H9 (cell line): ENCODE measurements around the gene CEP131. TPM values are rescaled to one million over a fixed set of nuclear protein-coding genes. Genes with fewer than 3 reads are reported as not detected.

Experiments
- DNase-seq: peaks from one replicate; pipeline ENCODE4 v3.0.0-alpha.2; 2017
- H2AFZ ChIP-seq: one replicate; pipeline ENCODE4 v1.6.1; 2013; ENCODE audit warnings: mild to moderate bottlenecking, low read length, control low read depth, moderate library complexity
- H2AK5ac ChIP-seq: 2 replicates; pipeline ENCODE4 v1.6.1; 2013; ENCODE audit warnings: low read length, control low read depth, mixed read lengths; ENCODE audit not compliant: insufficient read length
- H2BK120ac ChIP-seq: one replicate; pipeline ENCODE4 v1.6.1; 2013; ENCODE audit warnings: low read depth, mild to moderate bottlenecking, low read length, control low read depth, inconsistent platforms; ENCODE audit not compliant: poor library complexity, severe bottlenecking
- H2BK12ac ChIP-seq: 2 replicates; pipeline ENCODE4 v1.6.1; 2013; ENCODE audit warnings: low read length, control low read depth, mixed read lengths, low read depth; ENCODE audit not compliant: insufficient read length
- H2BK15ac ChIP-seq: 2 replicates; pipeline ENCODE4 v1.6.1; 2013; ENCODE audit warnings: low read depth, low read length, control low read depth
- H2BK20ac ChIP-seq: one replicate; pipeline ENCODE4 v1.6.1; 2013; ENCODE audit warnings: low read depth, mild to moderate bottlenecking, low read length, control low read depth, inconsistent platforms; ENCODE audit not compliant: poor library complexity, severe bottlenecking
- H2BK5ac ChIP-seq: 2 replicates; pipeline ENCODE4 v1.6.1; 2013; ENCODE audit warnings: low read length, control low read depth, mixed read lengths; ENCODE audit not compliant: insufficient read length
- H3K14ac ChIP-seq: 2 replicates; pipeline ENCODE4 v1.6.1; 2013; ENCODE audit warnings: low read length, control low read depth; ENCODE audit not compliant: insufficient read depth
- H3K18ac ChIP-seq: 2 replicates; pipeline ENCODE4 v1.6.1; 2013; ENCODE audit warnings: low read depth, mild to moderate bottlenecking, mixed read lengths, low read length, control low read depth; ENCODE audit not compliant: insufficient read length
- H3K23ac ChIP-seq: 2 replicates; pipeline ENCODE4 v1.6.1; 2013; ENCODE audit warnings: low read length, control low read depth, mixed read lengths, low read depth; ENCODE audit not compliant: insufficient read length
- H3K23me2 ChIP-seq: 2 replicates; pipeline ENCODE4 v1.6.1; 2013; ENCODE audit warnings: low read depth, mild to moderate bottlenecking, mixed read lengths, low read length, control low read depth; ENCODE audit not compliant: insufficient read length, poor library complexity, severe bottlenecking
- H3K27ac ChIP-seq: 2 replicates; pipeline ENCODE4 v1.5.1; 2013; ENCODE audit warnings: low read length, control low read depth, mixed read lengths, low read depth; ENCODE audit not compliant: insufficient read length
- H3K27me3 ChIP-seq: 2 replicates; pipeline ENCODE4 v1.6.1; 2013; ENCODE audit warnings: low read length, control low read depth, inconsistent platforms; ENCODE audit not compliant: insufficient read depth
- H3K4ac ChIP-seq: 2 replicates; pipeline ENCODE4 v1.6.1; 2013; ENCODE audit warnings: low read depth, mild to moderate bottlenecking, control low read depth, inconsistent platforms, low read length, moderate library complexity
- H3K4me1 ChIP-seq: 2 replicates; pipeline ENCODE4 v1.6.1; 2013; ENCODE audit warnings: low read length, control low read depth, inconsistent platforms; ENCODE audit not compliant: insufficient read depth
- H3K4me2 ChIP-seq: 2 replicates; pipeline ENCODE4 v1.6.1; 2013; ENCODE audit warnings: low read length, control low read depth, mixed read lengths; ENCODE audit not compliant: insufficient read length, insufficient read depth
- H3K56ac ChIP-seq: 2 replicates; pipeline ENCODE4 v1.6.1; 2013; ENCODE audit warnings: low read depth, mild to moderate bottlenecking, mixed read lengths, low read length, control low read depth; ENCODE audit not compliant: insufficient read length
- H3K79me1 ChIP-seq: 2 replicates; pipeline ENCODE4 v1.6.1; 2013; ENCODE audit warnings: low read depth, mild to moderate bottlenecking, moderate library complexity, low read length, control low read depth, inconsistent platforms; ENCODE audit not compliant: insufficient read depth, poor library complexity, severe bottlenecking
- H3K79me2 ChIP-seq: 2 replicates; pipeline ENCODE4 v1.6.1; 2013; ENCODE audit warnings: low read length, control low read depth, inconsistent platforms; ENCODE audit not compliant: insufficient read depth
- H3K9ac ChIP-seq: 2 replicates; pipeline ENCODE4 v1.6.1; 2013; ENCODE audit warnings: low read length, control low read depth, mixed read lengths; ENCODE audit not compliant: insufficient read length; ENCODE audit errors: extremely low read depth
- H3K9me3 ChIP-seq: one replicate; pipeline ENCODE4 v1.6.1; 2013; ENCODE audit warnings: low read depth, low read length, inconsistent platforms; ENCODE audit not compliant: control insufficient read depth
- H3T11ph ChIP-seq: one replicate; pipeline ENCODE4 v1.6.1; 2013; ENCODE audit warnings: mild to moderate bottlenecking, low read length, control low read depth, inconsistent platforms
- H4K20me1 ChIP-seq: one replicate; pipeline ENCODE4 v1.6.1; 2013; ENCODE audit not compliant: control insufficient read depth, insufficient read length, insufficient read depth
- H4K5ac ChIP-seq: 2 replicates; pipeline ENCODE4 v1.6.1; 2013; ENCODE audit warnings: low read depth, mild to moderate bottlenecking, mixed read lengths, low read length, control low read depth; ENCODE audit not compliant: insufficient read length
- H4K8ac ChIP-seq: replicated peaks from 2 replicates; pipeline ENCODE4 v1.6.1; 2013; ENCODE audit warnings: low read length, control low read depth, mixed read lengths, low read depth; ENCODE audit not compliant: insufficient read length
- H4K91ac ChIP-seq: 2 replicates; pipeline ENCODE4 v1.6.1; 2013; ENCODE audit warnings: low read depth, mild to moderate bottlenecking, moderate library complexity, mixed read lengths, low read length, control low read depth; ENCODE audit not compliant: insufficient read length
- H3K27ac Mint-ChIP-seq, 3 experiments: 2 replicates in 2 of 3; 3 replicates in 1 of 3; pipeline ENCODE4 v1.8.0; 2020 to 2021; ENCODE audit warnings: mixed read lengths in 3 of 3, mild to moderate bottlenecking in 1 of 3, moderate library complexity in 1 of 3
- H3K27me3 Mint-ChIP-seq: 2 replicates; pipeline ENCODE4 v1.8.0; 2021; ENCODE audit warnings: low read depth, mild to moderate bottlenecking, moderate library complexity, mixed read lengths
- H3K36me3 Mint-ChIP-seq, 3 experiments: 2 replicates in 2 of 3; 3 replicates in 1 of 3; pipeline ENCODE4 v1.8.0; 2020 to 2021; ENCODE audit warnings: low read depth in 3 of 3, mixed read lengths in 3 of 3; ENCODE audit not compliant: insufficient read depth in 1 of 3
- H3K4me1 Mint-ChIP-seq, 2 experiments: 2 replicates each; pipeline ENCODE4 v1.8.0; 2020; ENCODE audit warnings: mixed read lengths in 2 of 2
- H3K4me3 Mint-ChIP-seq, 2 experiments: 2 replicates in 1 of 2; 3 replicates in 1 of 2; pipeline ENCODE4 v1.8.0; 2020 to 2021; ENCODE audit warnings: mild to moderate bottlenecking in 2 of 2, mixed read lengths in 2 of 2, moderate library complexity in 1 of 2
- H3K9me3 Mint-ChIP-seq, 2 experiments: 2 replicates in 1 of 2; 3 replicates in 1 of 2; pipeline ENCODE4 v1.8.0; 2020; ENCODE audit warnings: mild to moderate bottlenecking in 2 of 2, mixed read lengths in 2 of 2, moderate library complexity in 1 of 2
- CTCF ChIP-seq: fragments of 200-600 bp; sonication (generic); conservative IDR thresholded peaks from 3 replicates; pipeline ENCODE4 v1.8.0; 2021; ENCODE audit warnings: antibody characterized with exemption, mild to moderate bottlenecking
- WGBS: extraction: QIAGEN DNeasy Blood & Tissue Kit; methylation state at CpG from one replicate; pipeline ENCODE4 v1.1.7; 2013; ENCODE audit warnings: missing lambda C conversion rate, low lambda C conversion rate, mixed read lengths; ENCODE audit not compliant: insufficient read length; ENCODE audit errors: extremely low coverage; 5-methylcytosine and 5-hydroxymethylcytosine counted together
- total RNA-seq: library from RNA; stranded (reverse); gene quantifications from 2 replicates; pipeline ENCODE4 v1.2.1, GENCODE V29; 2021

The CEP131 gene
- total RNA-seq, 1 experiment from 2014 or later, result 16.3 TPM

GRCh38 chr17:81210868-81211267, 11.9 kb downstream of the CEP131 start:
- Histone ChIP-seq H3K23ac (no peak overlapping the region), H3K18ac (no peak overlapping the region), H3K4ac (no peak overlapping the region), H3K9me3 (no peaks in the 10 kb centered on the region), H3K79me2 (no peaks in the 10 kb centered on the region; the same call in 1 of the 2 replicates), H2AFZ (no peak overlapping the region), H2BK5ac (no peak overlapping the region), H3K4me2 (no peak overlapping the region), H3K27ac (no peak overlapping the region), H3K27me3 (no peaks in the 10 kb centered on the region), H4K8ac (no peak overlapping the region), H2BK20ac (no peak overlapping the region), H4K91ac (no peak overlapping the region), H3K14ac (no peak overlapping the region), H2AK5ac (no peak overlapping the region), H4K5ac (no peak overlapping the region), H3K56ac (no peak overlapping the region), H3K23me2 (no peaks in the 10 kb centered on the region), H3K79me1 (no peaks in the 10 kb centered on the region), H4K20me1 (no peaks in the 10 kb centered on the region), H3K9ac (no peak overlapping the region), H2BK12ac (no peak overlapping the region), H3K4me1 (no peaks in the 10 kb centered on the region), H3T11ph (no peak overlapping the region), H2BK120ac (no peak overlapping the region), H2BK15ac (no peak overlapping the region)
- H3K36me3 Mint-ChIP-seq, result peaks cover 0 to 23% (median 3%) of the 10 kb centered on the region in 3 experiments; a peak in 4 of 7 replicates
- no peak for DNase-seq
- peak overlapping the region in 1 of 3 experiments; percentile 94; a peak in 2 of 7 replicates for H3K27ac Mint-ChIP-seq
- TF ChIP-seq CTCF, result no peak
- no peaks in the 10 kb centered on the region for H3K9me3 Mint-ChIP-seq
- no peaks in the 10 kb centered on the region for H3K27me3 Mint-ChIP-seq
- peaks cover 3 to 4% of the 10 kb centered on the region in 2 experiments; a peak in 1 of 4 replicates for H3K4me1 Mint-ChIP-seq
- WGBS, result no CpG with 5 or more reads among the region's 14 CpGs
- H3K4me3 Mint-ChIP-seq, result no peak overlapping the region
